GM23338 (cell line): ENCODE results near the gene OPRD1. TPM values are rescaled to one million over a fixed set of nuclear protein-coding genes. Genes with fewer than 3 reads are reported as not detected.
A peak's percentile ranks its signal among the peaks of the same experiment; 100 is the strongest.

Experiments used
- ATAC-seq: fragments of 200-7000 bp; cut with Tn5 transposase; 3 replicates; pipeline ENCODE4 v1.9.1; 2020
- DNase-seq: peaks from one replicate; pipeline ENCODE4 v3.0.0-alpha.2; 2015; ENCODE audit warnings: low spot score
- H2AFZ ChIP-seq: fragments of 200-600 bp; sonication (generic); 2 replicates; pipeline ENCODE4 v1.8.0; 2016; ENCODE audit warnings: antibody characterized with exemption, mild to moderate bottlenecking, moderate library complexity
- H3F3A ChIP-seq: fragments of 200-600 bp; sonication (generic); replicated peaks from 2 replicates; pipeline ENCODE4 v1.8.0; 2017; ENCODE audit warnings: antibody characterized with exemption, mixed run types, low read depth
- H3K27ac ChIP-seq: fragments of 200-600 bp; sonication (generic); 2 replicates; pipeline ENCODE4 v1.6.1; 2016; ENCODE audit warnings: low read depth
- H3K27me3 ChIP-seq: fragments of 200-600 bp; sonication (generic); 2 replicates; pipeline ENCODE4 v1.8.0; 2016; ENCODE audit warnings: mild to moderate bottlenecking, mixed run types, moderate library complexity; ENCODE audit not compliant: insufficient read depth
- H3K36me3 ChIP-seq: fragments of 200-600 bp; sonication (generic); 2 replicates; pipeline ENCODE4 v1.8.0; 2016; ENCODE audit warnings: mild to moderate bottlenecking; ENCODE audit not compliant: insufficient read depth
- H3K4me1 ChIP-seq: fragments of 200-600 bp; sonication (generic); 2 replicates; pipeline ENCODE4 v1.8.0; 2016; ENCODE audit warnings: mild to moderate bottlenecking, moderate library complexity; ENCODE audit not compliant: insufficient read depth
- H3K4me2 ChIP-seq: fragments of 200-600 bp; sonication (generic); 2 replicates; pipeline ENCODE4 v1.7.1; 2017; ENCODE audit warnings: mixed run types
- H3K4me3 ChIP-seq: fragments of 200-600 bp; sonication (generic); 2 replicates; pipeline ENCODE4 v1.6.1; 2016; ENCODE audit warnings: mixed run types
- H3K79me2 ChIP-seq: fragments of 200-600 bp; sonication (generic); replicated peaks from 2 replicates; pipeline ENCODE4 v1.8.0; 2017; ENCODE audit warnings: mild to moderate bottlenecking; ENCODE audit not compliant: insufficient read depth
- H3K9me2 ChIP-seq: fragments of 200-600 bp; sonication (generic); 2 replicates; pipeline ENCODE4 v1.8.0; 2017; ENCODE audit not compliant: insufficient read depth
- H4K20me1 ChIP-seq: fragments of 200-600 bp; sonication (generic); replicated peaks from 2 replicates; pipeline ENCODE4 v1.8.0; 2017; ENCODE audit warnings: mild to moderate bottlenecking; ENCODE audit not compliant: insufficient read depth
- H3K27ac Mint-ChIP-seq: 2 replicates; pipeline ENCODE4 v1.8.0; 2020; ENCODE audit warnings: inconsistent platforms, mild to moderate bottlenecking, moderate library complexity, mixed read lengths
- H3K27me3 Mint-ChIP-seq: 3 replicates; pipeline ENCODE4 v1.8.0; 2022; ENCODE audit warnings: low read depth, mild to moderate bottlenecking, moderate library complexity, mixed read lengths, inconsistent platforms; ENCODE audit not compliant: insufficient read depth, poor library complexity
- H3K36me3 Mint-ChIP-seq: 3 replicates; pipeline ENCODE4 v1.8.0; 2021; ENCODE audit warnings: low read depth, mild to moderate bottlenecking, inconsistent platforms, moderate library complexity, mixed read lengths
- H3K4me1 Mint-ChIP-seq: 3 replicates; pipeline ENCODE4 v1.8.0; 2020; ENCODE audit warnings: mild to moderate bottlenecking, inconsistent platforms, mixed read lengths
- H3K4me3 Mint-ChIP-seq: 3 replicates; pipeline ENCODE4 v1.8.0; 2021; ENCODE audit warnings: moderate library complexity, mild to moderate bottlenecking, inconsistent platforms, mixed read lengths
- H3K9me3 Mint-ChIP-seq: 3 replicates; pipeline ENCODE4 v1.8.0; 2020; ENCODE audit warnings: moderate library complexity, mild to moderate bottlenecking, inconsistent platforms, mixed read lengths
- CREB1 ChIP-seq: fragments of 250-450 bp; sonication (Bioruptor Pico); IDR thresholded peaks from 2 replicates; pipeline ENCODE4 v1.5.0; 2020; ENCODE audit warnings: low read depth, mild to moderate bottlenecking, moderate library complexity
- CTCF ChIP-seq, 2 experiments: fragments of 200-600 bp in 1 of 2; sonication (generic) in 1 of 2; conservative IDR thresholded peaks; 2 replicates each; pipeline versions ENCODE4 v1.5.1 to v1.6.1; 2016 to 2017; ENCODE audit warnings: antibody characterized with exemption in 2 of 2, low read depth in 2 of 2, mild to moderate bottlenecking in 2 of 2, moderate library complexity in 1 of 2
- ETS1 ChIP-seq: IDR thresholded peaks from 2 replicates; pipeline ENCODE4 v1.6.1; 2016; ENCODE audit warnings: antibody characterized with exemption
- EZH2 ChIP-seq: fragments of 200-600 bp; sonication (generic); IDR thresholded peaks from one replicate; pipeline ENCODE4 v1.8.0; 2017; ENCODE audit warnings: antibody characterized with exemption, mild to moderate bottlenecking, low read depth; ENCODE audit not compliant: unreplicated experiment
- EZH2phosphoT487 ChIP-seq: fragments of 200-600 bp; sonication (generic); IDR thresholded peaks from one replicate; pipeline ENCODE4 v1.8.1; 2018; ENCODE audit warnings: antibody characterized with exemption; ENCODE audit not compliant: unreplicated experiment
- NANOG ChIP-seq: IDR thresholded peaks from 2 replicates; pipeline ENCODE4 v1.6.1; 2016; ENCODE audit warnings: antibody characterized with exemption, borderline replicate concordance
- POLR2AphosphoS5 ChIP-seq: IDR thresholded peaks from 2 replicates; pipeline ENCODE4 v1.6.1; 2016; ENCODE audit warnings: antibody characterized with exemption, low read depth
- REST ChIP-seq: IDR thresholded peaks from one replicate; pipeline ENCODE4 v1.6.1; 2018; ENCODE audit warnings: antibody characterized with exemption; ENCODE audit not compliant: unreplicated experiment
- STAT1 ChIP-seq: IDR thresholded peaks from one replicate; pipeline ENCODE4 v1.6.1; 2016; ENCODE audit warnings: antibody characterized with exemption; ENCODE audit not compliant: unreplicated experiment
- ZNF114 ChIP-seq: fragments of 250-450 bp; sonication (Bioruptor Pico); IDR thresholded peaks from 2 replicates; pipeline ENCODE4 v1.5.0; 2020; ENCODE audit warnings: mild to moderate bottlenecking, moderate library complexity
- ZNF331 ChIP-seq: fragments of 250-450 bp; sonication (Bioruptor Pico); IDR thresholded peaks from 2 replicates; pipeline ENCODE4 v1.5.0; 2020; ENCODE audit warnings: low read depth, mild to moderate bottlenecking, moderate library complexity
- polyA plus RNA-seq: library from polyadenylated mRNA; unstranded; fragments of >200 nt; fragmentation: Nextera tagmentation; extraction: Ambion mirVana; gene quantifications from 2 replicates; pipeline ENCODE4 v1.2.1, GENCODE V29; 2016
- total RNA-seq: library from RNA; depleted of rRNA; stranded (reverse); fragments of >200 nt; shearing (Covaris generic); gene quantifications from 2 replicates; pipeline ENCODE4 v1.2.3, GENCODE V29; 2014

OPRD1 gene
- total and polyA plus RNA-seq, 2 experiments from 2014 or later = 0.55 to 2.3 TPM

GRCh38 chr1:28783363-28783762 lies 28.6 kb upstream of the OPRD1 start:
- Histone ChIP-seq H3K27me3 (no peaks in the 10 kb centered on the region), H3K4me3 (no peak overlapping the region), H3K4me2 (no peak overlapping the region), H4K20me1 (no peaks in the 10 kb centered on the region), H3F3A (no peaks in the 10 kb centered on the region), H2AFZ (no peak overlapping the region), H3K79me2 (no peaks in the 10 kb centered on the region), H3K36me3 (no peaks in the 10 kb centered on the region), H3K4me1 (no peaks in the 10 kb centered on the region), H3K9me2 (no peaks in the 10 kb centered on the region), H3K27ac (no peak overlapping the region)
- Mint-ChIP-seq H3K4me3 (no peak overlapping the region), H3K27ac (no peak overlapping the region), H3K4me1 (peaks cover 8% of the 10 kb centered on the region), H3K36me3 (no peaks in the 10 kb centered on the region), H3K27me3 (peaks cover 9% of the 10 kb centered on the region), H3K9me3 (no peaks in the 10 kb centered on the region)
- TF ChIP-seq ETS1 (no peak), CTCF (conservative IDR thresholded peaks at IDR 0.05; ENCODE audit: low read depth in 2 of 2) (peak; percentile 36 to 44; a peak in 3 of 4 replicates)
- no peak for ATAC-seq
- no peak for DNase-seq

GRCh38 chr1:28789412-28789811 lies 22.6 kb upstream of the OPRD1 start:
- H3K27me3 Mint-ChIP-seq = peaks cover 14% of the 10 kb centered on the region
- TF ChIP-seq STAT1 = no peak
- no peak for TF ChIP-seq NANOG
- no peak for TF ChIP-seq ZNF114 (CRISPR knock-in tag)
- no peak for TF ChIP-seq ETS1
- no peak for DNase-seq
- ATAC-seq = no peak
- no peaks in the 10 kb centered on the region for H3K36me3 ChIP-seq
- no peak overlapping the region for H3K4me3 ChIP-seq
- no peaks in the 10 kb centered on the region for H4K20me1 ChIP-seq
- H3K36me3 Mint-ChIP-seq = no peaks in the 10 kb centered on the region
- no peak overlapping the region for H3K27ac Mint-ChIP-seq
- H3K4me3 Mint-ChIP-seq = no peak overlapping the region
- H2AFZ ChIP-seq = no peak overlapping the region
- H3F3A ChIP-seq = no peaks in the 10 kb centered on the region; the same call in 1 of the 2 replicates
- no peaks in the 10 kb centered on the region for H3K9me2 ChIP-seq
- H3K9me3 Mint-ChIP-seq = no peaks in the 10 kb centered on the region; the same call in 2 of the 3 replicates
- peaks cover 3% of the 10 kb centered on the region; the same call in 1 of the 2 replicates for H3K4me1 ChIP-seq
- no peak overlapping the region for H3K4me2 ChIP-seq
- H3K4me1 Mint-ChIP-seq = peaks cover 12% of the 10 kb centered on the region
- no peaks in the 10 kb centered on the region for H3K27me3 ChIP-seq
- no peaks in the 10 kb centered on the region for H3K79me2 ChIP-seq
- no peak overlapping the region for H3K27ac ChIP-seq

GRCh38 chr1:28789816-28790215 lies 22.2 kb upstream of the OPRD1 start:
- no peaks in the 10 kb centered on the region for H3K36me3 ChIP-seq
- Mint-ChIP-seq H3K4me1 (peaks cover 12% of the 10 kb centered on the region), H3K27me3 (peaks cover 14% of the 10 kb centered on the region), H3K4me3 (no peak overlapping the region), H3K36me3 (no peaks in the 10 kb centered on the region), H3K9me3 (no peaks in the 10 kb centered on the region; the same call in 2 of the 3 replicates), H3K27ac (no peak overlapping the region)
- H4K20me1 ChIP-seq = no peaks in the 10 kb centered on the region
- no peak for DNase-seq
- no peak overlapping the region for H3K27ac ChIP-seq
- H3K4me3 ChIP-seq = no peak overlapping the region
- H3K27me3 ChIP-seq = no peaks in the 10 kb centered on the region
- no peak overlapping the region for H2AFZ ChIP-seq
- no peaks in the 10 kb centered on the region; the same call in 1 of the 2 replicates for H3F3A ChIP-seq
- H3K9me2 ChIP-seq = no peaks in the 10 kb centered on the region
- ATAC-seq = no peak
- H3K4me1 ChIP-seq = peaks cover 3% of the 10 kb centered on the region; the same call in 1 of the 2 replicates
- no peak overlapping the region for H3K4me2 ChIP-seq
- no peaks in the 10 kb centered on the region for H3K79me2 ChIP-seq
- no peak for TF ChIP-seq REST
- TF ChIP-seq ZNF114 (CRISPR knock-in tag) = no peak
- no peak for TF ChIP-seq EZH2
- TF ChIP-seq NANOG = no peak
- TF ChIP-seq POLR2AphosphoS5 = no peak
- no peak for TF ChIP-seq STAT1
- no peak for TF ChIP-seq EZH2phosphoT487
- TF ChIP-seq ZNF331 (CRISPR knock-in tag) = no peak
- no peak for TF ChIP-seq CREB1
